HG03159 (cell line): Measurements from ENCODE around the gene CRYGB.
"Not testable (repeated sequence)": the region's sequence is repeated elsewhere in the genome, so short reads cannot be mapped to it uniquely, and the experiment has no call there.

Source experiments
- ATAC-seq: cut with Tn5 transposase; IDR thresholded peaks from one replicate; pipeline ENCODE4 v1.9.1; 2021; ENCODE audit warnings: mild to moderate bottlenecking, moderate library complexity; ENCODE audit not compliant: unreplicated experiment

Gene CRYGB

DNA sequence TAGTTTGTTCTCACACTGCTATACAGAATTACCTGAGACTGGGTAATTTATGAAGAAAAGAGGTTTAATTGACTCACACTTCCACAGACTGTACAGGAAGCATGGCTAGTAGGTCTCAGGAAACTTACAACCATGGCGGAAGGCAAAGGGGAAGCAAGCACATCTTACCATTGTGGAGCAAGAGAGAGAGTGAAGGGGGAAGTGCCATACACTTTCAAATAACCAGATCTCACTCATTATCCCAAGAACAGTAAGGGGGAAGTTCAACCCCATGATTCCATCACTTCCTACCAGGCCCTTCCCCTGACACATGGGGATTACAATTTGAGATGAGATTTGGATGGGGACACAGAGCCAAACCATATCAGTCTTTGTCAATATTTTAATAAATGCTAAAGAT, 5.0 kb upstream of the CRYGB start:
- ATAC-seq, result no peak

DNA sequence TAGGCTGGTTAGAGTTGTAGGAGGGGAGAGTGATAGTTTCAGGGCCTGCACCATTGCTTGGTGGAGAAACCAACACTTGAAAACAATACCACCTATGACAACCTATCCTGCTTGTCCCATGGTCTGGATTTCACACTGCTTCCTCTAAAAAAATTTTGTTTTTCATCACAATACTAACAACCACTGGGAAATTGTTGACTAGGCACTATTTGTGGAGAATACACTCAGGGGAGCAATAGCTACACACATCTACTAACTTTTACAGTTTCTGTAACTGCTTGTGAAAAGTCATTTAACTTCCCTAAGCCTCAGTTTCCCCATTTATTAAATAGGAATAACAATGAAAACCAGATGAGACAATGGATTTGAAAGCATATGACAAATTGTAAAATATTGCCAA, 4.1 kb upstream of the CRYGB start:
- no peak for ATAC-seq

DNA sequence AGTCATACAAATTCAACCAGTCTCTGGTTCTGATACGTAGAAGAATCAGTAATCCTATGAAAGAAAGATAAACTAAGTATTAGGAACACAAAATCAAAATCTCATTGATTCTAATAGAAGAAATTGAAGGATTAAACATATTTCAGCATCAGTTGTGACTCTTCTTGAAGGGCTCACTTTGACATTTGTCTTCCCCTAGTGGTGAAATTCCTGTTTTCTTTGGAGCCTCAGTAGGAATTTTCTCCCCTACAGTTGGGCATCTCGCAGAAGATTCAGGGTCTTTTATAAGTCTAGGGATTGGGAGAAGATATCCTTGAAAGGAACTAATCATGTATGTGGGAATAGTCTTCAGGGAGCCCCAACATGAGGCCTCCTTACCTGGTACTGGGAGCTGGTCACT, 2.8 kb upstream of the CRYGB start:
- no peak for ATAC-seq

GRCh38 chr2:208147759-208148158, 1.8 kb upstream of the CRYGB start:
- ATAC-seq, result no peak

- ATAC-seq, result no peak
Measured at GRCh38 chr2:208147008-208147407, 1.1 kb upstream of the CRYGB start.

DNA sequence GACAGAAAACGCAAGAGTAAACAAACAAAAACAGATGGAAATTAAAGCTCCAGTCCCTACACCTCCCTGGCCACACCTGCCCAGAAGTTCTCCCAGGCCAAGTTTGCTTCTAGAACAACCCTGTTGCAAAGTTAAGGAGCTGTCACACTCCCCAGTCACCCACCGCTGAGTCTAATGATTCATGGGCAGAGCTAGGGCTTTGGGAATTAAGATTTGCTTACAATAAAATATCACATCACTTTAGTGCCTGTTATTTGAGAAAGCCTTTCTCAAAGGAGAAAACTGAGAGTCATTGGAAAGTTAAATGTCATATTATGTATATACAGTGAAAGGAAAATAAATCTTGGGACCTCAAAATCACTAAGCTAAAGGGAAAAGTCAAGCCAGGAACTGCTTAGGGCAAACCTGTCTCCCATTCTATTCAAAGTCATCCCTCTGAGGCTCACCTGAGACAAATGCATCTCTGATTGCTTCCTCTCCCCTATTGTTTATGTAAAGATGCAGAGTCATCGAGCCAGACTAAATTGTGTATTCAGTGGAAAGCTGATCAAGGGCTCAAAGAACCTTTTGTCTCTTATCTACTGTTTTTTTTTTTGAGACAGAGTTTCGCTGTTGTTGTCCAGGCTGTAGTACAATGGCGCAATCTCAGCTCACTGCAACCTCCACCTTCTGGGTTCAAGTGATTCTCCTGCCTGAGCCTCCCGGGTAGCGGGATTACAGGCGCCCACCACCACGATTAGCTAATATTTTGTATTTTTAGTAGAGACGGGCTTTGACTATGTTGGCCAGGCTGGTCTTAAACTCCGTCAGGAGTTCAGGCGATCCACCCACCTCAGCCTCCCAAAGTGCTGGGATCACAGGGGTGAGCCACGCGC, 2.8 kb downstream of the CRYGB start:
- ATAC-seq, result no peak

- ATAC-seq, result no peak
Measured at GRCh38 chr2:208142240-208142924, 3.6 kb downstream of the CRYGB start.

DNA sequence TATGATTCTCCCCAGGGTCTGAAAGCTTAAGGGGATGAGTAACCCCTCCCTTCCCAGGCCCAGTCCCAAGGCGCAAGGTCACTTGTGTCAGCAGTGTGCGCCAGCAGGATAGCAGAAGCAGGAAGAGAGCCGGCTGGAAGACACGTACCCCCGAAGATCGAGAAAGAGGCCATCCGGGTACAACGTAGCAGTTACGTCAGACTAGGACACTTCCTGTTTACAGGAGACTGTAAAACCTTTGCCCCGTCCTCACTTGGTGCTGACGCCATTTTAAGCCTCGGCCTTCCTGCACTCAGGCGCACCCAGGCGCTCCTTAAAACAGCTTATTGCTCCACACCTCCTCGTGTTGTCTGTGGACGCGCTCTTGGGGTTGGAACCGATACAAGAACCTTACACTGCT, 6.5 kb downstream of the CRYGB start:
- ATAC-seq, result no peak

GRCh38 chr2:208138334-208138733, 7.6 kb downstream of the CRYGB start:
- ATAC-seq, result not testable (repeated sequence)

DNA sequence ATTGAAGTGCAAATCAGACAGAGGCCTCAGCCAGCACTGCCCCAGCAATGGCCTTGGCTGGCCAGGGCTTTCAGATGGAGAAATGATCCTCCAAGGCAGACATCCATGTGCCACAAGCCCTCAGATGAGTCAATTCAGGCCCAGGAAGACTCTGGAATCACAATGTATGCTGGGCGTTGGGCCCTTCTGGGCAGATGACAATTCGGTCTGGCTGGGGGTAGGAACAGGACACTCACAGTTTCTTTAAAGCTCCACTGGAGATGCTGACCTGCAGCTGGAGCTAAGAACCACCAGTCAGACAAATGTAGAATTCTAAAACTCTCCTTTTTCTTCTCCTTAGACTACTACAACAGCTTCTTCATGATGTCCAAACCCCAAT, 9.3 kb downstream of the CRYGB start:
- ATAC-seq, result no peak

DNA sequence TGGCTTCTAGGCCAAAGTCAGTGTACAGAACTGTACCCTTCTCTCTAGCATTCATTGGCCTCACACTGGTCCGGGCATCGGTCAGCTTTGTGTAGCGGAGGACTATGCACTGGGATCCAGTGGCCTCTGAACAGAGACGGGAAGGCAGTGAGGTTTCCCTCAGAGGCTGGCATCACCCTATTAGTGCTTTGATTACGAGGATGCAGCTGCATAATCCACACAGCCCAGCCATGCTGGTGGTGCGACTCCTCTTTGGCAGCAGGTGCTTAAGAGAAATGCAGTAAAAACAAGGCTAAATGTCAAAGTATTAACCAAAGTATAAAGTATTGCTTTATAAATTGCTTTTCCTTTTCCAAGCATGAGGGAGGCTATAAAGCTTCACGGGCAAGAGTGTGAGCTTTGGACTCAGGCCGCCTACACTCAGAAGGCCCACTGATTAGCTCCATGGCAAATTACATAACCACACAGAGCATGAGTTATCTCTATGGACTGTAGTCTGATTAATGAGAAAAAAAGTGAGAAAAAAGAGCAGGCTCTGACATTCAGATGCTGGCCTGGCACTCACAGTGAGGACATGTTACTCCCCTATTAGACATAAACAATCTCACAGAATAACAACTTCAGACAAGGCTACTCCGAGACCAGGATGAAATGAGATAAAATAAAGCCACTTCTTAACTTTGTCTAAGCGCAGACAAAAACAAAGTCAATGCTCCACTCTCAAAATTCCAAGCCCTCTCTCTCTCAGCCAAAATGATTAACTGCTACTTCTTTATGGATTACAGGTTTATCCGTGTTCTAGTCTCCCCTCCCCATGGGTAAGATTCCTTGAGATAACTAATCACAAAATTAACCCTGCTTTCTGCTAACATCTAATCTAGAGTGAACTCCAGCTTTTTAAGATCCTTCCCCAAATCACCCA, 9.9 kb downstream of the CRYGB start:
- no peak for ATAC-seq

- no peak for ATAC-seq
Measured at GRCh38 chr2:208134928-208135586, 10.9 kb downstream of the CRYGB start.

DNA sequence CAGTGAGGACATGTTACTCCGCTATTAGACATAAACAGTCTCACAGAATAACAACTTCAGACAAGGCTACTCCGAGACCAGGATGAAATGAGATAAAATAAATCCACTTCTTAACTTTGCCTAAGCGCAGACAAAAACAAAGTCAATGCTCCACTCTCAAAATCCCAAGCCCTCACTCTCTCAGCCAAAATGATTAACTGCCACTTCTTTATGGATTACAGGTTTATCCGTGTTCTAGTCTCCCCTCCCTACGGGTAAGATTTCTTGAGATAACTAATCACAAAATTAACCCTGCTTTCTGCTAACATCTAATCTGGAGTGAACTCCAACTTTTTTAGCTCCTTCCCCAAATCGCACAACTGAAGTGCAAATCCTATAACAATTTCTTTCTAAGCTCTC, 15.2 kb downstream of the CRYGB start:
- no peak for ATAC-seq

DNA sequence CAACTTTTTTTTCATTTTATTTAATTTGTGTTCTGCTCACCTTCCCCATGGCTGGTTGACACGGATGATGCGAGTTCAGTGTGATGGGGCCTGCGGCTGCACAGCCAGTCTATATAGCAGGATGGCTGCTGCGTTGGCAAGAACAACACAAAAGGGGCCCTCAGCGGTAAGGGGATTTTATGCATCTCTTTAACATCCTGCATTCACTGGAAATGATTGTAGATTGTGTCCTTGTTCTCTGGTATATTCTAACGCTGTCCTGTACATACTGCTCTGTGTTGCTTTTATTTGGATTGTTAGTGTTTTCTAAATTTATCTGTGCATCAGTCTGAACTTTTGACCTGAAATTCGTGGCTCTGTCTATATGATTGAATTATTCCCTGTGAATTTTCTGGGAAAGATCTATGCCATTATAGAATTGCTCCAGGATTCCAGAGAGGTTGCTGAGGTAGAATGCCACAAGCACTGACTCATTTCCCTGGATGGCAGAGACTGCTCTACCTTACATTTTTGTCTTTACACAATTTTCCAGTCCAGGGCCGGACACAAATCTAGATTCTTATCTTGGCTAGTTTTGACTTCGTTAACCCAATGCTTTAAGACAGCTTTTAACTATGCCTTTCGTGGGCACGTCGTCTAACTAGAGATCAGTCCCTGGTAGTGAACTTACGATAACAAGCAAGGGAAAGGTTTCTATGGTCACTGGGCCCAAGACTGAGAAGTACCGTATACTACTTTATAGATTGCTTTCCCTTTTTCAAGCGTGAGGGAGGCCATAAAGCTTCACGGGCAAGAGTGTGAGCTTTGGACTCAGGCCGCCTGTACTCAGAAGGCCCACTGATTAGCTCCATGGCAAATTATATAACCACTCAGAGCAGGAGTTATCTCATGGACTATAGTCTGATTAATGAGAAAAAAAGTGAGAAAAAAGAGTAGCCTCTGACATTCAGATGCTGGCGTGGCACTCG, 15.9 kb downstream of the CRYGB start, which contains the start of gene CRYGC:
Gene CRYGC (minus strand): TSS at position 85 of the 968 bp plus-strand sequence. CDS start 36 bp downstream, at position 49.
- no peak for ATAC-seq

GRCh38 chr2:208128136-208128535, 17.8 kb downstream of the CRYGB start:
- no peak for ATAC-seq

- ATAC-seq, result no peak
Measured at GRCh38 chr2:208127090-208127489, 18.9 kb downstream of the CRYGB start.

- ATAC-seq, result no peak
Measured at GRCh38 chr2:208125251-208125650, 20.7 kb downstream of the CRYGB start.

- ATAC-seq, result not testable (repeated sequence)
Measured at GRCh38 chr2:208124013-208124715, 21.8 kb downstream of the CRYGB start, which contains the start of gene CRYGD. Gene CRYGD, minus strand, starts transcription at chr2:208124524. Its CDS starts 51 bp downstream, at chr2:208124473.

DNA sequence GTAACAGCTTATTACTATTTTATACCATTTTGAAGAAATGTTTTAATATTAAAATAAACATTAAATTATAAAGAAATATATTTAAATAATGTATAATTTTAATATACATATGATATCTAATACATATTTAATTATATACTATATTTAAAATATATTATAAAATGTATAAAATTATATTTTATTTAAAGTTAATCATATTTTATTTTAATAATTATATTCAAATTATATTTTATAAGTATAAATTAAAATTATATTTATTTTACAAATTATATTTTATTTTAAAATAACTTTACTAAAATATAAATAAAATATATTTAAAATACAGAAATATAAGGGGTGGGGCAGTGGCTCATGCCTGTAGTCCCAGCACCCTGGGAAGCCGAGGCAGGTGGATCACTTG, 23.7 kb downstream of the CRYGB start:
- no peak for ATAC-seq
